Activated naive CD4-positive, alpha-beta T cell treated with anti-CD3 and anti-CD28 coated beads, Interleukin-2, amount 50 U/mL, for 16 hours (primary cell): Measurements from ENCODE around the gene TCFL5.

Experiments
- DNase-seq: peaks from one replicate; pipeline ENCODE4 v3.0.0-alpha.2; 2020

TCFL5 gene

GRCh38 chr20:62808211-62808865, 53.3 kb downstream of the TCFL5 start:
- DNase-seq = peak; percentile 76

- DNase-seq = no peak
Measured at GRCh38 chr20:62807444-62808210, 54.0 kb downstream of the TCFL5 start.

GRCh38 chr20:62806383-62807050, 55.1 kb downstream of the TCFL5 start:
- no peak for DNase-seq

- no peak for DNase-seq
Measured at GRCh38 chr20:62805711-62806382, 55.8 kb downstream of the TCFL5 start.

- peak; percentile 56 for DNase-seq
Measured at GRCh38 chr20:62805155-62805710, 56.4 kb downstream of the TCFL5 start.

GRCh38 chr20:62804627-62805154, 56.9 kb downstream of the TCFL5 start, which contains the start of gene OGFR:
OGFR (plus strand) TSS chr20:62804835; CDS start chr20:62804860, 25 bp downstream.
- peak; percentile 72 for DNase-seq

- no peak for DNase-seq
Measured at GRCh38 chr20:62804021-62804626, 57.5 kb downstream of the TCFL5 start.

- no peak for DNase-seq
Measured at GRCh38 chr20:62802026-62802712, 59.5 kb downstream of the TCFL5 start.

GRCh38 chr20:62801284-62802010, 60.2 kb downstream of the TCFL5 start:
- DNase-seq = no peak

GRCh38 chr20:62800314-62801259, 61.0 kb downstream of the TCFL5 start:
- DNase-seq = no peak

GRCh38 chr20:62799873-62800272, 61.7 kb downstream of the TCFL5 start:
- DNase-seq = no peak

- DNase-seq = no peak
Measured at GRCh38 chr20:62799459-62799858, 62.2 kb downstream of the TCFL5 start.

GRCh38 chr20:62799036-62799435, 62.6 kb downstream of the TCFL5 start:
- DNase-seq = no peak

GRCh38 chr20:62797671-62798532, 63.7 kb downstream of the TCFL5 start:
- DNase-seq = no peak

GRCh38 chr20:62796699-62797491, 64.7 kb downstream of the TCFL5 start:
- DNase-seq = no peak

- peak; percentile 82 for DNase-seq
Measured at GRCh38 chr20:62795023-62795761, 66.4 kb downstream of the TCFL5 start.
